ENCODE measurements around the gene TKTL1.
"Not testable (repeated sequence)": the region's sequence is repeated elsewhere in the genome, so short reads cannot be mapped to it uniquely, and the experiment has no call there.

TKTL1 gene

GRCh38 chrX:154343620-154344019 is 48.0 kb downstream of the TKTL1 start:
- DNase-seq (ENCODE audit: low read depth, low spot score): not testable (repeated sequence)

- DNase-seq (ENCODE audit: low read depth, low spot score): no peak
These were observed 52.5 kb downstream of the TKTL1 start for GRCh38 chrX:154348114-154348531.

GRCh38 chrX:154348646-154349358 is 53.2 kb downstream of the TKTL1 start:
- DNase-seq (ENCODE audit: low read depth, low spot score): no peak

- no peak for DNase-seq (ENCODE audit: low read depth, low spot score)
These were observed 53.9 kb downstream of the TKTL1 start for GRCh38 chrX:154349359-154349935.

- DNase-seq (ENCODE audit: low read depth, low spot score): no peak
These were observed 54.4 kb downstream of the TKTL1 start for GRCh38 chrX:154349979-154350378.

- no peak for DNase-seq (ENCODE audit: low read depth, low spot score)
These were observed 55.0 kb downstream of the TKTL1 start for GRCh38 chrX:154350429-154351182.

GRCh38 chrX:154351183-154352011 is 55.8 kb downstream of the TKTL1 start:
- no peak for DNase-seq (ENCODE audit: low read depth, low spot score)

- no peak for DNase-seq (ENCODE audit: low read depth, low spot score)
These were observed 56.4 kb downstream of the TKTL1 start for GRCh38 chrX:154352012-154352401.

- no peak for DNase-seq (ENCODE audit: low read depth, low spot score)
These were observed 56.9 kb downstream of the TKTL1 start for GRCh38 chrX:154352466-154352865.

- DNase-seq (ENCODE audit: low read depth, low spot score): no peak
These were observed 57.7 kb downstream of the TKTL1 start for GRCh38 chrX:154353172-154353843.

GRCh38 chrX:154354013-154354412 is 58.4 kb downstream of the TKTL1 start:
- DNase-seq (ENCODE audit: low read depth, low spot score): no peak

GRCh38 chrX:154354516-154354915 is 58.9 kb downstream of the TKTL1 start:
- DNase-seq (ENCODE audit: low read depth, low spot score): no peak

GRCh38 chrX:154355094-154355775 is 59.6 kb downstream of the TKTL1 start:
- no peak for DNase-seq (ENCODE audit: low read depth, low spot score)

GRCh38 chrX:154355776-154356140 is 60.2 kb downstream of the TKTL1 start:
- DNase-seq (ENCODE audit: low read depth, low spot score): no peak

GRCh38 chrX:154356596-154356995 is 61.0 kb downstream of the TKTL1 start:
- no peak for DNase-seq (ENCODE audit: low read depth, low spot score)

GRCh38 chrX:154357205-154357604 is 61.6 kb downstream of the TKTL1 start:
- DNase-seq (ENCODE audit: low read depth, low spot score): no peak

GRCh38 chrX:154358011-154358410 is 62.4 kb downstream of the TKTL1 start:
- no peak for DNase-seq (ENCODE audit: low read depth, low spot score)

- no peak for DNase-seq (ENCODE audit: low read depth, low spot score)
These were observed 63.2 kb downstream of the TKTL1 start for GRCh38 chrX:154358829-154359228.

- no peak for DNase-seq (ENCODE audit: low read depth, low spot score)
These were observed 64.0 kb downstream of the TKTL1 start for GRCh38 chrX:154359362-154360154.

- DNase-seq (ENCODE audit: low read depth, low spot score): no peak
These were observed 64.6 kb downstream of the TKTL1 start for GRCh38 chrX:154360155-154360713.

Measured in iPS DF 19.7 (cell line).